Measurements from ENCODE around the gene TSPEAR. TPM values are rescaled to one million over a fixed set of nuclear protein-coding genes. Genes with fewer than 3 reads are reported as not detected.

TSPEAR gene
- total and polyA plus RNA-seq, 3 donors from 2014 or later, result 0.53 to 0.62 (median 0.55) TPM

- intact Hi-C loops (cut with DNase I; ENCODE audit: low total_unique reads), result no loop called here
- TF ChIP-seq, protein P1, sequence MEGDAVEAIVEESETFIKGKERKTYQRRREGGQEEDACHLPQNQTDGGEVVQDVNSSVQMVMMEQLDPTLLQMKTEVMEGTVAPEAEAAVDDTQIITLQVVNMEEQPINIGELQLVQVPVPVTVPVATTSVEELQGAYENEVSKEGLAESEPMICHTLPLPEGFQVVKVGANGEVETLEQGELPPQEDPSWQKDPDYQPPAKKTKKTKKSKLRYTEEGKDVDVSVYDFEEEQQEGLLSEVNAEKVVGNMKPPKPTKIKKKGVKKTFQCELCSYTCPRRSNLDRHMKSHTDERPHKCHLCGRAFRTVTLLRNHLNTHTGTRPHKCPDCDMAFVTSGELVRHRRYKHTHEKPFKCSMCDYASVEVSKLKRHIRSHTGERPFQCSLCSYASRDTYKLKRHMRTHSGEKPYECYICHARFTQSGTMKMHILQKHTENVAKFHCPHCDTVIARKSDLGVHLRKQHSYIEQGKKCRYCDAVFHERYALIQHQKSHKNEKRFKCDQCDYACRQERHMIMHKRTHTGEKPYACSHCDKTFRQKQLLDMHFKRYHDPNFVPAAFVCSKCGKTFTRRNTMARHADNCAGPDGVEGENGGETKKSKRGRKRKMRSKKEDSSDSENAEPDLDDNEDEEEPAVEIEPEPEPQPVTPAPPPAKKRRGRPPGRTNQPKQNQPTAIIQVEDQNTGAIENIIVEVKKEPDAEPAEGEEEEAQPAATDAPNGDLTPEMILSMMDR (IDR thresholded peaks at IDR 0.05), result no peak
- Histone ChIP-seq H3K4me3 (no peak overlapping the region), H3K27ac (no peak overlapping the region), H3K27me3 (no peaks in the 10 kb centered on the region), H3K4me1 (no peaks in the 10 kb centered on the region), H3K36me3 (ENCODE audit: low read depth, missing control alignments) (no peaks in the 10 kb centered on the region), H3K9me3 (no peaks in the 10 kb centered on the region)
- DNase-seq, result no peak
- WGBS, 2 donors, result 87 to 90% methylated on average over 5 of the region's 5 CpGs
Observed at GRCh38 chr21:44478801-44479167, 232.6 kb downstream of the TSPEAR start.

- no peak overlapping the region for H3K4me3 ChIP-seq
- TF ChIP-seq, protein P1 (IDR thresholded peaks at IDR 0.05), result no peak
- no peak for TF ChIP-seq POLR2A (IDR thresholded peaks at IDR 0.05)
- H3K9me3 ChIP-seq, result no peaks in the 10 kb centered on the region
- intact Hi-C loops (cut with DNase I; ENCODE audit: low total_unique reads), result no loop called here
- H3K4me1 ChIP-seq, result no peaks in the 10 kb centered on the region
- 77 to 80% methylated on average over 16 of the region's 16 CpGs for WGBS, 2 donors
- H3K27ac ChIP-seq, result no peak overlapping the region
- H3K27me3 ChIP-seq, result no peaks in the 10 kb centered on the region
- H3K36me3 ChIP-seq (ENCODE audit: low read depth, missing control alignments), result no peaks in the 10 kb centered on the region
- DNase-seq, result no peak
Observed at GRCh38 chr21:44478124-44478800, 233.1 kb downstream of the TSPEAR start.

- no peaks in the 10 kb centered on the region for H3K9me3 ChIP-seq
- WGBS, 2 donors, result 73 to 84% methylated on average over 6 to 7 of the region's 7 CpGs
- DNase-seq, result no peak
- H3K36me3 ChIP-seq (ENCODE audit: low read depth, missing control alignments), result no peaks in the 10 kb centered on the region
- no peak overlapping the region for H3K27ac ChIP-seq
- H3K27me3 ChIP-seq, result no peaks in the 10 kb centered on the region
- no peaks in the 10 kb centered on the region for H3K4me1 ChIP-seq
- TF ChIP-seq, protein P1 (IDR thresholded peaks at IDR 0.05), result no peak
- TF ChIP-seq POLR2A (IDR thresholded peaks at IDR 0.05), result no peak
- intact Hi-C loops (cut with DNase I; ENCODE audit: low total_unique reads), result no loop called here
- no peak overlapping the region for H3K4me3 ChIP-seq
Observed at GRCh38 chr21:44477712-44478111, 233.7 kb downstream of the TSPEAR start.

- Histone ChIP-seq H3K27me3 (no peaks in the 10 kb centered on the region), H3K4me1 (no peaks in the 10 kb centered on the region), H3K36me3 (ENCODE audit: low read depth, missing control alignments) (no peaks in the 10 kb centered on the region), H3K27ac (no peak overlapping the region), H3K4me3 (no peak overlapping the region), H3K9me3 (no peaks in the 10 kb centered on the region)
- no peak for DNase-seq
- intact Hi-C loops (cut with DNase I; ENCODE audit: low total_unique reads), result no loop called here
- WGBS, 2 donors, result 69 to 83% methylated on average over 8 of the region's 8 CpGs
- TF ChIP-seq POLR2A (IDR thresholded peaks at IDR 0.05), result no peak
- TF ChIP-seq, protein P1 (IDR thresholded peaks at IDR 0.05), result no peak
Observed at GRCh38 chr21:44477131-44477530, 234.2 kb downstream of the TSPEAR start.

- Histone ChIP-seq H3K4me1 (no peaks in the 10 kb centered on the region), H3K9me3 (no peaks in the 10 kb centered on the region), H3K36me3 (ENCODE audit: low read depth, missing control alignments) (no peaks in the 10 kb centered on the region), H3K27ac (no peak overlapping the region), H3K27me3 (no peaks in the 10 kb centered on the region), H3K4me3 (no peak overlapping the region)
- WGBS, 2 donors, result 92 to 93% methylated on average over 17 of the region's 17 CpGs
- intact Hi-C loops (cut with DNase I; ENCODE audit: low total_unique reads), result no loop called here
- TF ChIP-seq POLR2A (IDR thresholded peaks at IDR 0.05), result no peak
- no peak for DNase-seq
Observed at GRCh38 chr21:44475266-44475845, 236.0 kb downstream of the TSPEAR start.

Data from testis (tissue), 3 donors.